Measurements from ENCODE around the gene PXDN. TPM values are rescaled to one million over a fixed set of nuclear protein-coding genes. Genes with fewer than 3 reads are reported as not detected.

PXDN gene
- total and polyA plus RNA-seq, 2 of the 4 experiments (the other 2 are of a cell fraction): 153 to 332 TPM

GRCh38 chr2:1585635-1586034 is 158.7 kb downstream of the PXDN start:
- Histone ChIP-seq H3K9ac (ENCODE audit: low read depth, low read length) (no peak overlapping the region), H3K23ac (ENCODE audit: low read depth, low read length) (no peak overlapping the region), H2BK15ac (ENCODE audit: low read depth, low read length) (no peak overlapping the region), H4K5ac (ENCODE audit: low read depth, low read length) (no peak overlapping the region), H3K27ac (ENCODE audit: insufficient read depth, low read length) (no peak overlapping the region), H3K79me1 (ENCODE audit: low read depth in 1 of 2, low read length in 2 of 2) (no peaks in the 10 kb centered on the region), H2AK5ac (ENCODE audit: low read depth, low read length) (no peak overlapping the region), H3K14ac (replicated peaks; ENCODE audit: low read depth, low read length) (no peak overlapping the region), H3K4ac (ENCODE audit: low read depth, low read length) (no peak overlapping the region), H2BK5ac (ENCODE audit: low read depth, low read length, poor library complexity, severe bottlenecking) (no peak overlapping the region), H2AFZ (replicated peaks; ENCODE audit: low read length, poor library complexity) (no peak overlapping the region), H3K4me3 (ENCODE audit: insufficient read depth, low read depth, low read length) (no peak overlapping the region), H3K36me3 (ENCODE audit: control insufficient read depth, insufficient read depth, low read length) (no peaks in the 10 kb centered on the region), H3K9me3 (ENCODE audit: control insufficient read depth, insufficient read depth, low read length) (0 out of 2 replicates have a peak, but pooled peaks cover 2% of the 10 kb centered on the region), H4K20me1 (ENCODE audit: insufficient read depth, low read length) (no peaks in the 10 kb centered on the region), H3K27me3 (ENCODE audit: control insufficient read depth, insufficient read depth, low read length) (peaks cover 20% of the 10 kb centered on the region; the same call in 1 of the 2 replicates), H3K9me1 (ENCODE audit: insufficient read depth, low read length) (peaks cover 4% of the 10 kb centered on the region; the same call in 1 of the 2 replicates), H2AK9ac (replicated peaks; ENCODE audit: low read depth, low read length, poor library complexity) (no peak overlapping the region), H3K18ac (ENCODE audit: low read depth, low read length) (no peak overlapping the region), H4K91ac (ENCODE audit: insufficient read depth, low read depth, low read length) (no peak overlapping the region), H3K4me1 (ENCODE audit: control insufficient read depth, insufficient read depth, low read length) (peaks cover 5% of the 10 kb centered on the region; the same call in 1 of the 2 replicates), H3K56ac (ENCODE audit: extremely low read depth, insufficient read depth, low read length) (no peak overlapping the region), H2BK20ac (ENCODE audit: low read depth, low read length) (no peak overlapping the region), H3K4me2 (ENCODE audit: low read depth, low read length) (no peak overlapping the region), H2BK120ac (ENCODE audit: low read depth, low read length) (no peak overlapping the region), H4K8ac (ENCODE audit: low read depth in 2 of 2, low read length in 2 of 2) (no peak overlapping the region)
- POLR2A ChIA-PET (ENCODE audit: unreplicated experiment): no interaction called here
- WGBS, 2 experiments (ENCODE audit: extremely low coverage in 2 of 2, insufficient read length in 1 of 2): 100% methylated on average over 4 of the region's 17 CpGs; no CpG with 5 or more reads in 1 of the 2 experiments
- in situ Hi-C loops (cut with MboI; ENCODE audit: low sequenced_read_pairs): loop anchor here (25.0 kb wide), 1 partner anchor 177 kb away; no protein-coding TSS in a partner anchor
- dilution Hi-C loops (cut with HindIII; ENCODE audit: low sequenced_read_pairs, unreplicated experiment): no loop called here
- intact Hi-C loops (cut with micrococcal nuclease): no loop called here
- TF ChIP-seq CHD1 (IDR thresholded peaks at IDR 0.05; ENCODE audit: low read depth, low read length) (no peak), MXI1 (IDR thresholded peaks at IDR 0.05; ENCODE audit: borderline replicate concordance, low read depth, low read length) (no peak), CEBPB (IDR thresholded peaks at IDR 0.05; ENCODE audit: low read depth, low read length) (no peak), CTCF (conservative IDR thresholded peaks at IDR 0.05; ENCODE audit: low read depth, low read length) (no peak), MAFK (IDR thresholded peaks at IDR 0.05; ENCODE audit: low read depth, low read length) (no peak), SMC3 (IDR thresholded peaks at IDR 0.05; ENCODE audit: low read depth, low read length) (no peak), RCOR1 (IDR thresholded peaks at IDR 0.05; ENCODE audit: insufficient replicate concordance, low read length) (no peak), RFX5 (IDR thresholded peaks at IDR 0.05; ENCODE audit: low read depth, low read length) (no peak), MAZ (IDR thresholded peaks at IDR 0.05; ENCODE audit: borderline replicate concordance, low read depth, low read length) (no peak), NFE2L2 (IDR thresholded peaks at IDR 0.05; ENCODE audit: low read depth, low read length) (no peak)
- no TSS peak for BruUV-seq (replicated peaks)
- no peak for ATAC-seq (ENCODE audit: low read depth)
- DNase-seq: no peak
- CTCF ChIA-PET: no interaction called here
